CD14-positive monocyte (primary cell): Measurements from ENCODE around the gene OR10P1. TPM values are rescaled to one million over a fixed set of nuclear protein-coding genes. Genes with fewer than 3 reads are reported as not detected.
A peak's percentile ranks its signal among the peaks of the same experiment; 100 is the strongest.

Source experiments
- DNase-seq, 3 donors: peaks; one replicate each; pipeline ENCODE4 v3.0.0-alpha.2; 2011 to 2022
- H2AFZ ChIP-seq: 2 replicates; pipeline ENCODE4 v1.6.0; 2012; ENCODE audit warnings: mild to moderate bottlenecking, low read depth, low read length, inconsistent platforms; ENCODE audit not compliant: insufficient read depth, poor library complexity, severe bottlenecking
- H3K27ac ChIP-seq, 2 donors: 1 replicate in 1 of 2; 2 replicates in 1 of 2; pipeline ENCODE4 v1.5.1; 2012 to 2013; ENCODE audit warnings: low read length in 2 of 2, control low read depth in 1 of 2, inconsistent platforms in 1 of 2, low read depth in 1 of 2, mild to moderate bottlenecking in 1 of 2
- H3K27me3 ChIP-seq, 2 donors: one replicate each; pipeline versions ENCODE4 v1.6.0 to v1.6.1; 2011 to 2013; ENCODE audit warnings: low read length in 2 of 2; ENCODE audit not compliant: control insufficient read depth in 2 of 2, insufficient read depth in 2 of 2
- H3K36me3 ChIP-seq, 2 donors: replicated peaks in 1 of 2; 1 replicate in 1 of 2; 2 replicates in 1 of 2; pipeline versions ENCODE4 v1.5.1 to v1.6.1; 2012 to 2013; ENCODE audit warnings: low read length in 2 of 2, control low read depth in 1 of 2, inconsistent platforms in 1 of 2, mild to moderate bottlenecking in 1 of 2; ENCODE audit not compliant: insufficient read depth in 2 of 2, control insufficient read depth in 1 of 2
- H3K4me1 ChIP-seq, 2 donors: 1 replicate in 1 of 2; 2 replicates in 1 of 2; pipeline versions ENCODE4 v1.5.1 to v1.6.1; 2012 to 2013; ENCODE audit warnings: low read length in 2 of 2, control low read depth in 1 of 2, inconsistent platforms in 1 of 2, mild to moderate bottlenecking in 1 of 2, moderate library complexity in 1 of 2; ENCODE audit not compliant: insufficient read depth in 2 of 2, control insufficient read depth in 1 of 2
- H3K4me2 ChIP-seq: replicated peaks from 2 replicates; pipeline ENCODE3; 2012; ENCODE audit warnings: low read length, moderate library complexity, mild to moderate bottlenecking; ENCODE audit not compliant: poor library complexity, severe bottlenecking; ENCODE audit errors: extremely low read depth
- H3K4me3 ChIP-seq, 3 experiments: fragments of 200-600 bp in 1 of 3; sonication (generic) in 1 of 3; replicated peaks in 1 of 3; 1 replicate in 2 of 3; 2 replicates in 1 of 3; pipeline ENCODE4 v1.5.1; 2011 to 2013; ENCODE audit warnings: low read length in 3 of 3, mild to moderate bottlenecking in 3 of 3, control low read depth in 2 of 3, low read depth in 2 of 3, inconsistent platforms in 1 of 3, moderate library complexity in 1 of 3
- H3K79me2 ChIP-seq: 2 replicates; pipeline ENCODE4 v1.6.0; 2012; ENCODE audit warnings: mild to moderate bottlenecking, control low read depth, inconsistent platforms, low read length, moderate library complexity; ENCODE audit not compliant: insufficient read depth
- H3K9ac ChIP-seq: 2 replicates; pipeline ENCODE4 v1.6.0; 2017; ENCODE audit warnings: low read length, mild to moderate bottlenecking; ENCODE audit not compliant: insufficient read depth, poor library complexity, severe bottlenecking
- H3K9me3 ChIP-seq, 2 donors: replicated peaks in 1 of 2; 1 replicate in 1 of 2; 2 replicates in 1 of 2; pipeline versions ENCODE4 v1.5.1 to v1.6.1; 2012 to 2013; ENCODE audit warnings: low read length in 2 of 2, control low read depth in 1 of 2; ENCODE audit not compliant: control insufficient read depth in 1 of 2, insufficient read depth in 1 of 2
- H4K20me1 ChIP-seq: 2 replicates; pipeline ENCODE4 v1.6.0; 2012; ENCODE audit warnings: mild to moderate bottlenecking, low read length, control low read depth, moderate library complexity; ENCODE audit not compliant: insufficient read depth
- H3K27ac Mint-ChIP-seq, 7 donors: one replicate each; pipeline ENCODE4 v1.8.0; 2020; ENCODE audit warnings: mild to moderate bottlenecking in 7 of 7, mixed read lengths in 7 of 7, moderate library complexity in 6 of 7, inconsistent platforms in 2 of 7
- H3K27me3 Mint-ChIP-seq, 3 donors: one replicate each; pipeline ENCODE4 v1.8.0; 2021 to 2022; ENCODE audit warnings: low read depth in 3 of 3, mild to moderate bottlenecking in 3 of 3, mixed read lengths in 3 of 3, moderate library complexity in 3 of 3, inconsistent platforms in 1 of 3
- H3K36me3 Mint-ChIP-seq, 2 donors: one replicate each; pipeline ENCODE4 v1.8.0; 2020; ENCODE audit warnings: mixed read lengths in 2 of 2, inconsistent platforms in 1 of 2, mild to moderate bottlenecking in 1 of 2
- H3K4me1 Mint-ChIP-seq: one replicate; pipeline ENCODE4 v1.8.0; 2020; ENCODE audit warnings: mild to moderate bottlenecking, mixed read lengths
- H3K4me3 Mint-ChIP-seq, 2 donors: one replicate each; pipeline ENCODE4 v1.8.0; 2020; ENCODE audit warnings: mild to moderate bottlenecking in 2 of 2, mixed read lengths in 2 of 2, moderate library complexity in 1 of 2
- H3K9me3 Mint-ChIP-seq, 7 donors: one replicate each; pipeline ENCODE4 v1.8.0; 2020 to 2022; ENCODE audit warnings: mixed read lengths in 7 of 7, mild to moderate bottlenecking in 6 of 7, moderate library complexity in 6 of 7, inconsistent platforms in 2 of 7
- CTCF ChIP-seq: fragments of 200-600 bp; IDR thresholded peaks from one replicate; pipeline ENCODE4 v1.8.0; 2022; ENCODE audit warnings: antibody characterized with exemption, mild to moderate bottlenecking
- WGBS: methylation state at CpG from one replicate; pipeline ENCODE4 v1.1.5; 2013; ENCODE audit warnings: missing lambda C conversion rate; ENCODE audit not compliant: insufficient coverage; 5-methylcytosine and 5-hydroxymethylcytosine counted together
- intact Hi-C, 2 donors: fragments of 100-400 bp; cut with micrococcal nuclease; formaldehyde crosslinking; loops; one replicate each; pipeline versions ENCODE4 v1.15.0 to v1.15.1; 2023
- polyA plus RNA-seq, 3 donors: library from polyadenylated mRNA; depleted of rRNA in 1 of 3; unstranded in 2 of 3; stranded (reverse) in 1 of 3; fragments of 300-500 nt in 2 of 3; fragments of >200 nt in 1 of 3; fragmentation: Illumina TruSeq in 2 of 3; gene quantifications; 1 replicate in 2 of 3; 2 replicates in 1 of 3; pipeline ENCODE4 v1.2.3, GENCODE V29; 2012 to 2021

OR10P1 gene
- polyA plus RNA-seq, 3 donors: not detected

GRCh38 chr12:55664826-55665225, 28.1 kb downstream of the OR10P1 start:
- H3K4me2 ChIP-seq: no peak overlapping the region
- peaks cover 14 to 20% of the 10 kb centered on the region in 2 donors for H3K4me1 ChIP-seq
- H3K27me3 ChIP-seq: no peaks in the 10 kb centered on the region
- 89% methylated on average over 3 of the region's 10 CpGs for WGBS
- H3K4me3 ChIP-seq: no peak overlapping the region
- no peak overlapping the region for H3K9ac ChIP-seq
- no peak overlapping the region for H2AFZ ChIP-seq
- Mint-ChIP-seq H3K27ac (no peak overlapping the region), H3K27me3 (peaks cover 0 to 3% (median 0%) of the 10 kb centered on the region in 3 donors), H3K9me3 (peaks cover 0 to 3% (median 0%) of the 10 kb centered on the region in 7 donors), H3K4me3 (no peak overlapping the region), H3K4me1 (peaks cover 18% of the 10 kb centered on the region), H3K36me3 (no peaks in the 10 kb centered on the region)
- H3K79me2 ChIP-seq: no peaks in the 10 kb centered on the region
- H4K20me1 ChIP-seq: no peaks in the 10 kb centered on the region
- intact Hi-C loops: loop anchor here in 1 of 2 donors (5.0 kb wide), 1 partner anchor 42 kb away; the partner anchor contains the start of gene ITGA7
- no peak for TF ChIP-seq CTCF
- no peak for DNase-seq
- H3K36me3 ChIP-seq: no peaks in the 10 kb centered on the region
- no peak overlapping the region for H3K27ac ChIP-seq
- H3K9me3 ChIP-seq: no peaks in the 10 kb centered on the region

GRCh38 chr12:55666508-55666907, 29.8 kb downstream of the OR10P1 start:
- Histone ChIP-seq H3K4me1 (peaks cover 14 to 27% of the 10 kb centered on the region in 2 donors), H3K4me3 (no peak overlapping the region), H2AFZ (no peak overlapping the region), H3K27ac (no peak overlapping the region), H3K79me2 (no peaks in the 10 kb centered on the region), H3K36me3 (no peaks in the 10 kb centered on the region), H3K9ac (no peak overlapping the region), H4K20me1 (no peaks in the 10 kb centered on the region), H3K4me2 (no peak overlapping the region), H3K9me3 (no peaks in the 10 kb centered on the region), H3K27me3 (no peaks in the 10 kb centered on the region)
- no peak for TF ChIP-seq CTCF
- DNase-seq: no peak
- peak overlapping the region in 4 of 7 donors; percentile 56 to 82 (median 67) for H3K27ac Mint-ChIP-seq
- intact Hi-C loops: no loop called here
- peaks cover 0 to 3% (median 0%) of the 10 kb centered on the region in 7 donors for H3K9me3 Mint-ChIP-seq
- WGBS: 38% methylated on average over 5 of the region's 7 CpGs
- peaks cover 27% of the 10 kb centered on the region for H3K4me1 Mint-ChIP-seq
- H3K36me3 Mint-ChIP-seq: no peaks in the 10 kb centered on the region
- peaks cover 0 to 3% (median 0%) of the 10 kb centered on the region in 3 donors for H3K27me3 Mint-ChIP-seq
- no peak overlapping the region for H3K4me3 Mint-ChIP-seq
